ENCODE data around the gene SMG6. TPM values are rescaled to one million over a fixed set of nuclear protein-coding genes. Genes with fewer than 3 reads are reported as not detected.

The SMG6 gene
- total RNA-seq, 1 donor from 2014 or later = 28.8 TPM

- Histone ChIP-seq H3K4me3 (no peak overlapping the region), H3K27me3 (peaks cover 7% of the 10 kb centered on the region), H3K4me1 (peaks cover 10% of the 10 kb centered on the region), H3K27ac (no peak overlapping the region), H3K36me3 (peaks cover 32% of the 10 kb centered on the region), H3K9me3 (no peaks in the 10 kb centered on the region)
- ATAC-seq = no peak
- no peak for DNase-seq
- intact Hi-C loops (cut with DNase I) = no loop called here
- TF ChIP-seq, protein P1, sequence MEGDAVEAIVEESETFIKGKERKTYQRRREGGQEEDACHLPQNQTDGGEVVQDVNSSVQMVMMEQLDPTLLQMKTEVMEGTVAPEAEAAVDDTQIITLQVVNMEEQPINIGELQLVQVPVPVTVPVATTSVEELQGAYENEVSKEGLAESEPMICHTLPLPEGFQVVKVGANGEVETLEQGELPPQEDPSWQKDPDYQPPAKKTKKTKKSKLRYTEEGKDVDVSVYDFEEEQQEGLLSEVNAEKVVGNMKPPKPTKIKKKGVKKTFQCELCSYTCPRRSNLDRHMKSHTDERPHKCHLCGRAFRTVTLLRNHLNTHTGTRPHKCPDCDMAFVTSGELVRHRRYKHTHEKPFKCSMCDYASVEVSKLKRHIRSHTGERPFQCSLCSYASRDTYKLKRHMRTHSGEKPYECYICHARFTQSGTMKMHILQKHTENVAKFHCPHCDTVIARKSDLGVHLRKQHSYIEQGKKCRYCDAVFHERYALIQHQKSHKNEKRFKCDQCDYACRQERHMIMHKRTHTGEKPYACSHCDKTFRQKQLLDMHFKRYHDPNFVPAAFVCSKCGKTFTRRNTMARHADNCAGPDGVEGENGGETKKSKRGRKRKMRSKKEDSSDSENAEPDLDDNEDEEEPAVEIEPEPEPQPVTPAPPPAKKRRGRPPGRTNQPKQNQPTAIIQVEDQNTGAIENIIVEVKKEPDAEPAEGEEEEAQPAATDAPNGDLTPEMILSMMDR (IDR thresholded peaks at IDR 0.05) = no peak
Observed at GRCh38 chr17:2033153-2033552, 270.4 kb downstream of the SMG6 start.

GRCh38 chr17:2030779-2031163 lies 272.8 kb downstream of the SMG6 start:
- peaks cover 8% of the 10 kb centered on the region for H3K36me3 ChIP-seq
- intact Hi-C loops (cut with DNase I) = no loop called here
- no peak for ATAC-seq
- peaks cover 14% of the 10 kb centered on the region for H3K4me1 ChIP-seq
- H3K27me3 ChIP-seq = peaks cover 27% of the 10 kb centered on the region
- H3K27ac ChIP-seq = peak overlapping the region; percentile 69
- TF ChIP-seq, protein P1 (IDR thresholded peaks at IDR 0.05) = peak; percentile 45
- H3K4me3 ChIP-seq = peak overlapping the region; percentile 93
- no peak for DNase-seq
- no peaks in the 10 kb centered on the region for H3K9me3 ChIP-seq

- no peaks in the 10 kb centered on the region for H3K9me3 ChIP-seq
- intact Hi-C loops (cut with DNase I) = loop anchor here (5.0 kb wide), 1 partner anchor 123 kb away; no protein-coding TSS in a partner anchor
- peaks cover 31% of the 10 kb centered on the region for H3K27me3 ChIP-seq
- peak within 1 kb of the TSS; percentile 69 for H3K27ac ChIP-seq
- DNase-seq (peak; percentile 94), ATAC-seq (peak; percentile 93)
- TF ChIP-seq, protein P1 (IDR thresholded peaks at IDR 0.05) = no peak
- peaks cover 5% of the 10 kb centered on the region for H3K36me3 ChIP-seq
- peak within 1 kb of the TSS; percentile 93 for H3K4me3 ChIP-seq
- peaks cover 18% of the 10 kb centered on the region for H3K4me1 ChIP-seq
Observed at GRCh38 chr17:2029911-2030778, 273.4 kb downstream of the SMG6 start, which contains the start of gene DPH1. Gene DPH1, plus strand, starts transcription at chr17:2030153. Its CDS starts 17 bp downstream, at chr17:2030170.

DNA sequence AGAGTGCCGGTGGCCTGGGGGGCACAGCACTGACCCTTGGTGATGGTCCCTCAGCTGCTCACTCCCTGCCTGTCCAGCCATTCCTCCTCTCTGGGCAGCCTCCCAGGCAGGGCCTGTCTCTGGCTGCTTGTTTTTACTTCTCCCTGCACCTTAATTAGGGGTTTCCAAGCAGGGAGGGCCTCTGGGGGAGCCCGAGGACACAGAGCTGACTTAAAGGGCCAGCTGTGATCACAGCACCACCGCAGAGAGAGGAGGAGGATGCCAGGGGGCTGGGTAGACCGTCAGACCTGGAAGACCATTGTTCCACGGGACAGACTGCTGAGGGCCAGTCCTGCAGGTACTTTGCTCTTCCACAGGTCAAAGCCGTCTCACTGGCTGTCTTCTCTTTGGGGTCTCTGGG lies 274.8 kb downstream of the SMG6 start:
- Histone ChIP-seq H3K4me1 (peaks cover 28% of the 10 kb centered on the region), H3K9me3 (no peaks in the 10 kb centered on the region), H3K4me3 (no peak overlapping the region), H3K27me3 (peaks cover 45% of the 10 kb centered on the region), H3K27ac (no peak overlapping the region), H3K36me3 (peaks cover 4% of the 10 kb centered on the region)
- ATAC-seq (no peak), DNase-seq (no peak)
- TF ChIP-seq, protein P1 (IDR thresholded peaks at IDR 0.05) = no peak
- intact Hi-C loops (cut with DNase I) = loop anchor here (5.0 kb wide), 1 partner anchor 121 kb away; no protein-coding TSS in a partner anchor

DNA sequence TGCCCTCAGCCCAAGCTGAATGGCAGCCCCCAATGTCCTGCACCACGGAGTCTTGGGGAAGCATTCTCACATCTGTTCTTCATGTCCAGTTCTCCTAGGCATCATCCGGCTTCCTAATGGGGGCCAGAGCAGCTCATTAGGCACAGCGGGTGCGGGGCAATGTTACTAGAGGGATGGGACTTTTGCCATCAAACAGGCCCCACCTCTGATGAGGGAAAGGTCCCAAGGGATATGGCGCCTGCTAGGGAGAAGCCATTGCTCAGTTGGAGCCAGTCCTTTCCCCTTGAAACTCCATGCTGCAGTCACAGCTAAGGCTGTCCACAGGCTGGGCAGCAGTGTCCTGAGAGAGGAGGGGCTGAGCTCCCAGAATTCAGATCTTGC lies 275.4 kb downstream of the SMG6 start:
- TF ChIP-seq, protein P1 (IDR thresholded peaks at IDR 0.05) = no peak
- Histone ChIP-seq H3K27ac (no peak overlapping the region), H3K4me3 (no peak overlapping the region), H3K36me3 (no peaks in the 10 kb centered on the region), H3K27me3 (peaks cover 46% of the 10 kb centered on the region), H3K9me3 (no peaks in the 10 kb centered on the region), H3K4me1 (peaks cover 32% of the 10 kb centered on the region)
- DNase-seq (no peak), ATAC-seq (no peak)
- intact Hi-C loops (cut with DNase I) = loop anchor here (5.0 kb wide), 1 partner anchor 121 kb away; no protein-coding TSS in a partner anchor
